Mammary epithelial cell (primary cell): ENCODE data around the gene HIGD1A.

Source experiments
- EZH2 ChIP-seq: IDR thresholded peaks from 2 replicates; pipeline ENCODE4 v1.6.1; 2012; ENCODE audit warnings: low read length, inconsistent platforms, borderline replicate concordance
- TF ChIP-seq, protein P1 (sequence below), 2 donors: IDR thresholded peaks in 1 of 2; conservative IDR thresholded peaks in 1 of 2; 2 replicates each; pipeline ENCODE4 v1.5.1; 2011 to 2012; ENCODE audit warnings: inconsistent platforms in 2 of 2, low read length in 2 of 2, mild to moderate bottlenecking in 2 of 2, control low read depth in 1 of 2, low read depth in 1 of 2; ENCODE audit not compliant: insufficient read depth in 1 of 2; ENCODE audit errors: extremely low read depth in 1 of 2

DNA sequence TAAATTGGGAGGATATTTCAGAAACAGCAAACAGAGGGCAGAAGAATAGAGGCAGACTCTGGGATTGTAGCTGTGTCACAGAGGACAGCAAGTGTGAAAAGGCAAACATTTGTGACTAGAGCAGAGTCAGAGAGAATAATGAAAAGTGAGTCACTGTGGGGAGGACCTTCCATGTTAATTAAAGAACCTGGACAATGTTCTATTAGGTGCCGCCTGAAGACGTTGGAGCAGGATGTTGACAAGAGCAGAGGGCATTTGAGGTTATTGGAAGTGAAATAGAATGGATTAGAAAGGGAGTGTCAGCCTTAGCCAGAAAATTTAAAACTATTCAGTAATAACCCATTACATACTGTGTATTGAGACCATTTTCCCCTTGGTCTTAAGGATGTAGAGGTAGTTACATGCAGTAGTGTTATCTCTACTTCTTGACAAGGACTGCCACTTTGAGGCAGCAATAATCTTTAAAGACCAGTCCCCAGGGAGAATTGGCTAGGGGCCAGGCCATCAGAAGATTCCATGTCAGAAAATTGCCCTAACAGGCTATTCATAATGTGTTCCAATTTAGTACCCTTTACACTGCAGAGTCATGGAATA lies 10.7 kb upstream of the HIGD1A start:
- TF ChIP-seq EZH2: no peak
- TF ChIP-seq, protein P1, sequence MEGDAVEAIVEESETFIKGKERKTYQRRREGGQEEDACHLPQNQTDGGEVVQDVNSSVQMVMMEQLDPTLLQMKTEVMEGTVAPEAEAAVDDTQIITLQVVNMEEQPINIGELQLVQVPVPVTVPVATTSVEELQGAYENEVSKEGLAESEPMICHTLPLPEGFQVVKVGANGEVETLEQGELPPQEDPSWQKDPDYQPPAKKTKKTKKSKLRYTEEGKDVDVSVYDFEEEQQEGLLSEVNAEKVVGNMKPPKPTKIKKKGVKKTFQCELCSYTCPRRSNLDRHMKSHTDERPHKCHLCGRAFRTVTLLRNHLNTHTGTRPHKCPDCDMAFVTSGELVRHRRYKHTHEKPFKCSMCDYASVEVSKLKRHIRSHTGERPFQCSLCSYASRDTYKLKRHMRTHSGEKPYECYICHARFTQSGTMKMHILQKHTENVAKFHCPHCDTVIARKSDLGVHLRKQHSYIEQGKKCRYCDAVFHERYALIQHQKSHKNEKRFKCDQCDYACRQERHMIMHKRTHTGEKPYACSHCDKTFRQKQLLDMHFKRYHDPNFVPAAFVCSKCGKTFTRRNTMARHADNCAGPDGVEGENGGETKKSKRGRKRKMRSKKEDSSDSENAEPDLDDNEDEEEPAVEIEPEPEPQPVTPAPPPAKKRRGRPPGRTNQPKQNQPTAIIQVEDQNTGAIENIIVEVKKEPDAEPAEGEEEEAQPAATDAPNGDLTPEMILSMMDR (conservative IDR thresholded peaks at IDR 0.05 in 1 of 2, IDR thresholded peaks at IDR 0.05 in 1 of 2; ENCODE audit: extremely low read depth in 1 of 2, insufficient read depth in 1 of 2, low read depth in 1 of 2, low read length in 2 of 2): no peak
